NCI-H226 (cell line): ENCODE results near the gene MBTD1.

Experiments used
- DNase-seq: peaks from one replicate; pipeline ENCODE4 v3.0.0-alpha.2; 2015

Gene MBTD1

GRCh38 chr17:51142597-51142996 is 117.3 kb downstream of the MBTD1 start:
- no peak for DNase-seq

DNA sequence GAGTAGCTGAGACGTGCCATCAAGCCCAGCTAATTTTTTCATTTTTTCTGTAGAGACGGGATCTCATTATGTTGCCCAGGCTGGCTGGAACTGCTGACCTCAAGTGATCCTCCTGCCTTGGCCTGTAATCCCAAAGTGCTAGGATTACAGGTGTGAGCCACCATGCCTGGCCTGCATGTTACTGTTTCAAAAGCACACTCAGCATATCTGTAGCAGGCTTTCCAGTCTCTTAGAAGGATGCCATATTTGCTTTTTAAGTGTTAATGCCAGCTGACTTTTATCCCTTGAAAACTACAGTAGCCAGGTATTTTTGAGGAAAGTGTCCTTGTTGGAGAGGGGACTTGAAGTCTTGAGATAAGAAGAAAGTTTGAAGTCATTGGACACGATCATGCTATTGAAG is 123.9 kb downstream of the MBTD1 start:
- no peak for DNase-seq

DNA sequence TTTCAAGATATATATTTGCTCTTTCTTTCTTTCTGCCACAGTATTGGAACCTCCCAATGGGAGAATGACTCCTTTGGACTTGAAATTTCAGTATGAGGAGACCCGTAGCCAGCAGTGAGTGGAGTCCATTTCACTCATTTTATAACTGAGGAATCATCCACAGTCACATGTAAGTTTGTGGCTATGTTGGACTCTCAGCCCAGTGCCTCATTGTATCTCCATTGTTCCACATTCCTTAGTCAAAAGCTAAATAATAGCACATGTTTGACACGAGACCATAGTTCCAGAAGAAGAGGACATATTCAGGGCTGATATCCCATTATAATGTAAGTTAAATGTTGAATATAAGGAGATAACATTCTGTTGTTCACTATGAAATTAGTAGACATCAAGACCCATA is 126.5 kb downstream of the MBTD1 start:
- no peak for DNase-seq

- DNase-seq, result no peak
These were observed 126.9 kb downstream of the MBTD1 start for GRCh38 chr17:51132964-51133319.

GRCh38 chr17:51128076-51128475 is 131.8 kb downstream of the MBTD1 start:
- peak; percentile 40 for DNase-seq
